Chondrocyte (in vitro differentiated cells): ENCODE data around the gene OOSP4B. TPM values are rescaled to one million over a fixed set of nuclear protein-coding genes. Genes with fewer than 3 reads are reported as not detected.
"Not testable (repeated sequence)": the region's sequence is repeated elsewhere in the genome, so short reads cannot be mapped to it uniquely, and the experiment has no call there.

ENCODE experiments used
- DNase-seq: peaks from one replicate; pipeline ENCODE4 v3.0.0; 2021; ENCODE audit warnings: mixed read lengths, low spot score
- H3K27ac Mint-ChIP-seq: one replicate; pipeline ENCODE4 v1.8.0; 2021; ENCODE audit warnings: mild to moderate bottlenecking, moderate library complexity, mixed read lengths; ENCODE audit not compliant: unreplicated experiment
- H3K27me3 Mint-ChIP-seq: 2 replicates; pipeline ENCODE4 v1.8.0; 2021; ENCODE audit warnings: low read depth, mixed read lengths
- H3K36me3 Mint-ChIP-seq: 2 replicates; pipeline ENCODE4 v1.8.0; 2021; ENCODE audit warnings: low read depth, mixed read lengths
- H3K4me1 Mint-ChIP-seq: 2 replicates; pipeline ENCODE4 v1.8.0; 2021; ENCODE audit warnings: low read depth, mild to moderate bottlenecking, mixed read lengths
- H3K4me3 Mint-ChIP-seq: one replicate; pipeline ENCODE4 v1.8.0; 2021; ENCODE audit warnings: mild to moderate bottlenecking, moderate library complexity, mixed read lengths; ENCODE audit not compliant: unreplicated experiment
- H3K9me3 Mint-ChIP-seq: 2 replicates; pipeline ENCODE4 v1.8.0; 2021; ENCODE audit warnings: low read depth, mixed read lengths
- CTCF ChIP-seq: fragments of 200-600 bp; sonication (generic); IDR thresholded peaks from 2 replicates; pipeline ENCODE4 v1.5.0; 2021; ENCODE audit warnings: antibody characterized with exemption, mild to moderate bottlenecking, moderate library complexity
- total RNA-seq: library from RNA; stranded (reverse); gene quantifications from 3 replicates; pipeline ENCODE4 v1.2.1, GENCODE V29; 2021

The OOSP4B gene
- total RNA-seq, 1 donor from 2014 or later: not detected

GRCh38 chr11:59999691-60000090, 17.3 kb upstream of the OOSP4B start:
- no peak for TF ChIP-seq CTCF
- H3K4me1 Mint-ChIP-seq: no peaks in the 10 kb centered on the region
- no peak overlapping the region for H3K4me3 Mint-ChIP-seq
- H3K27me3 Mint-ChIP-seq: peaks cover 11% of the 10 kb centered on the region
- no peak for DNase-seq
- H3K27ac Mint-ChIP-seq: no peak overlapping the region
- H3K9me3 Mint-ChIP-seq: no peaks in the 10 kb centered on the region
- H3K36me3 Mint-ChIP-seq: no peaks in the 10 kb centered on the region

- H3K36me3 Mint-ChIP-seq: no peaks in the 10 kb centered on the region
- no peaks in the 10 kb centered on the region for H3K9me3 Mint-ChIP-seq
- peaks cover 14% of the 10 kb centered on the region for H3K27me3 Mint-ChIP-seq
- H3K4me3 Mint-ChIP-seq: no peak overlapping the region
- H3K27ac Mint-ChIP-seq: no peak overlapping the region
- no peaks in the 10 kb centered on the region for H3K4me1 Mint-ChIP-seq
- DNase-seq: no peak
- TF ChIP-seq CTCF: no peak
These were observed 13.3 kb upstream of the OOSP4B start for GRCh38 chr11:60003729-60004128.

GRCh38 chr11:60005360-60005759, 11.6 kb upstream of the OOSP4B start:
- H3K36me3 Mint-ChIP-seq: no peaks in the 10 kb centered on the region
- H3K4me3 Mint-ChIP-seq: no peak overlapping the region
- H3K9me3 Mint-ChIP-seq: peaks cover 2% of the 10 kb centered on the region
- TF ChIP-seq CTCF: no peak
- H3K27ac Mint-ChIP-seq: no peak overlapping the region
- DNase-seq: no peak
- no peaks in the 10 kb centered on the region for H3K4me1 Mint-ChIP-seq
- peaks cover 21% of the 10 kb centered on the region for H3K27me3 Mint-ChIP-seq

DNA sequence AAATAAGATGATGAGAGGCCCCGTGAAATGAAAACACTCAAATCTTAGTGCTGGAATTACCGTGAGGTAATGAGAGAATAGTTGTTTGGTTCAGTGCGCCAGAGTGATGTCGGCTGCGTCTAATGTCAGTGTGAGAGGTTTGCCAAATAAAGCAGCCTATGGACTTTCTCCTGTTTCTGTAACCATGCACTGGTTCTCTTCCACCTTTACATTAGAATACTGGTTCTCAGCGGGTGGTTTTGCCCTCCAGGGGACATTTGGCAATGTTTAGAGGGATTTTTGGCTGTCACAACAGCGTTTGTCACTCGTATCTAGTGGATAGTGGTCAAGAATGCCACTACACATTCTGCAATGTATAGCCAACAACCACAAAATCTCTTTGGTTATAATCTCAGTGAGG, 1.1 kb downstream of the OOSP4B start:
- DNase-seq: no peak
- no peak overlapping the region for H3K27ac Mint-ChIP-seq
- H3K36me3 Mint-ChIP-seq: no peaks in the 10 kb centered on the region
- H3K4me3 Mint-ChIP-seq: no peak overlapping the region
- H3K9me3 Mint-ChIP-seq: no peaks in the 10 kb centered on the region
- TF ChIP-seq CTCF: no peak
- H3K27me3 Mint-ChIP-seq: no peaks in the 10 kb centered on the region
- no peaks in the 10 kb centered on the region for H3K4me1 Mint-ChIP-seq

- H3K4me3 Mint-ChIP-seq, H3K27ac Mint-ChIP-seq, H3K36me3 Mint-ChIP-seq, H3K9me3 Mint-ChIP-seq, DNase-seq, H3K27me3 Mint-ChIP-seq, H3K4me1 Mint-ChIP-seq: not testable (repeated sequence)
These were observed 3.4 kb downstream of the OOSP4B start for GRCh38 chr11:60020376-60020775.

GRCh38 chr11:60029015-60029632, 12.1 kb downstream of the OOSP4B start:
- Mint-ChIP-seq H3K4me1 (no peaks in the 10 kb centered on the region), H3K27ac (no peak overlapping the region), H3K27me3 (peaks cover 1% of the 10 kb centered on the region), H3K4me3 (no peak overlapping the region), H3K9me3 (no peaks in the 10 kb centered on the region), H3K36me3 (no peaks in the 10 kb centered on the region)
- no peak for TF ChIP-seq CTCF
- no peak for DNase-seq
